ENCODE measurements around the gene ARHGAP32. TPM values are rescaled to one million over a fixed set of nuclear protein-coding genes. Genes with fewer than 3 reads are reported as not detected.

ARHGAP32 gene
- polyA plus RNA-seq, 1 of the 3 experiments (the other 2 are of a cell fraction): 4.8 TPM

DNA sequence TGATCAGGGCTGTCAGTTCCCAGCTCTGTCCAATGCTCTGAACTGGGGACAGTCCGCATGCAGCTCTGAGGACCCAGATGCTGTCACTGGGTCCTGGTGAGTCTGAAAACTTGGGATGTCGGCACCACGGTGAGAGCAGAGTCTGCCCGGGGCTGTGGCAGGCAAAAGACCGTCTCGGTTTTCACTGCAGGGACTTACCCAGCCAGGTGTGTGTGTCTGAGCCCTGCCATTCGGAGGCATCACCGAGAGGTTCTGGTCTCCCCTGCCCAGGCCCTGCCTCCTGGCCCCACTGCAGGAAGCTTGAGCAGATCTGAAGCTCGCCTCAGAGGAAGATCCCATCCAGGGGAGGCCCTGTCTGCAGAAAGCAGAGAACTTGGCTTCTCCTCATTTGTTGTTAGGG, 254.6 kb downstream of the ARHGAP32 start:
- no peak overlapping the region for H3K27ac ChIP-seq (ENCODE audit: low read depth in 2 of 2, low read length in 1 of 2)
- CTCF ChIA-PET: interaction anchor here (12.3 to 34.0 kb wide), 2 partner anchors 19 to 48 kb away, joined by 113 to 872 read pairs; partner anchors contain the start of gene KCNJ5

DNA sequence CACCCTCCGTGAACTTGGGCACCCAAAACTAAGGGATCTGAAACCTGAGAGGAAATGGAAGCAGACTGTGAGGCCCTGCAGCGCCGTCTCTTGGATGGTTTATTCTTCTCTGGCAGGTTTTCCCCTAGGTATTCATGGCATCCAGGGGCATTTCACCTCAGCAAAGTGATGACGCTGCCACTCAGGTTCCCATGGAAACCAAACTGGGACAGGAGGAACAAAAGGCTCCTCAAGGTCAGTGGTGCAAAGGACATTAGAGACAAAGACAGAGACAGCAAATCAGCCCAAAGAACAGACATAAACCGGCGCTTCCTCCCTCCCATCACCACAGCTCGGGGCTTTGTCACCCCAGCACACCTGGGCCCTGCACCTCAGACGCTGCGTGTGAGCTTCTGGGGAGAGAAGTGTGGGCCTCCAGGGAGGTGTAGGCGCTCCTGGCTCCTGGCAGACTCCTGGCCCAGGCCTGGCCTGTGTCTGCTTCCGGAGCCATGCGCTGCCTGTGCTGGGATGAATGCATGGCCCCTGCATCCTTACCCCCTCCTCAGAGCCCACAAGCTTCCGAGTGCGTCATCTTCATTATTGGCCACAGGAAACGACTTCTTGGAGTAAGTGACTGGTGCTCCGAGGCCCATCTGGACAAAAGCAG, 255.4 kb downstream of the ARHGAP32 start:
- ChIA-PET POLR2A (no interaction called here), CTCF (interaction anchor here (0.7 to 34.0 kb wide), 3 partner anchors 11 to 47 kb away, joined by 3 to 872 read pairs (median 36); partner anchors contain the start of gene KCNJ5)
- Histone ChIP-seq H3K27ac (ENCODE audit: low read depth in 2 of 2, low read length in 1 of 2) (no peak overlapping the region), H3K4me1 (ENCODE audit: control insufficient read depth in 1 of 2, insufficient read depth in 2 of 2, low read depth in 1 of 2, low read length in 1 of 2) (peaks cover 0 to 9% of the 10 kb centered on the region in 2 experiments; a peak in 1 of 4 replicates), H3K36me3 (replicated peaks in 1 of 2; ENCODE audit: control insufficient read depth in 1 of 2, insufficient read depth in 2 of 2, low read length in 1 of 2) (no peaks in the 10 kb centered on the region), H3K9me3 (no peaks in the 10 kb centered on the region), H3K79me2 (ENCODE audit: insufficient read depth) (no peaks in the 10 kb centered on the region), H3K9ac (no peak overlapping the region), H3F3A (replicated peaks; ENCODE audit: insufficient read depth) (no peaks in the 10 kb centered on the region), H3K4me2 (no peak overlapping the region), H4K20me1 (ENCODE audit: insufficient read depth) (no peaks in the 10 kb centered on the region), H2AFZ (ENCODE audit: low read depth) (no peak overlapping the region), H3K4me3 (ENCODE audit: low read depth in 2 of 2, low read length in 1 of 2) (no peak overlapping the region), H3K27me3 (ENCODE audit: insufficient read depth) (no peaks in the 10 kb centered on the region), H3K9me2 (no peaks in the 10 kb centered on the region)
- DNase-seq: no peak
- 77% methylated on average over 11 of the region's 16 CpGs for WGBS (ENCODE audit: low lambda C conversion rate)
- TF ChIP-seq GABPA (IDR thresholded peaks at IDR 0.05; ENCODE audit: low read depth): no peak
- TF ChIP-seq NFIC (IDR thresholded peaks at IDR 0.05; ENCODE audit: borderline replicate concordance): no peak
- no peak for TF ChIP-seq POLR2AphosphoS5 (IDR thresholded peaks at IDR 0.05; ENCODE audit: low read depth, low read length)
- TF ChIP-seq TEAD4 (IDR thresholded peaks at IDR 0.05; ENCODE audit: borderline replicate concordance, insufficient read depth): no peak
- no peak for TF ChIP-seq RFX5 (IDR thresholded peaks at IDR 0.05; ENCODE audit: low read length)
- TF ChIP-seq RXRA (IDR thresholded peaks at IDR 0.05; ENCODE audit: borderline replicate concordance, low read depth): no peak
- no peak for TF ChIP-seq YY1 (IDR thresholded peaks at IDR 0.05; ENCODE audit: low read depth)

More for the DNA sequence above, 254.6 kb downstream of the ARHGAP32 start:
- no peaks in the 10 kb centered on the region for H3K9me3 ChIP-seq
- POLR2A ChIA-PET: no interaction called here
- DNase-seq: no peak
- H3K4me2 ChIP-seq: no peak overlapping the region
- H3K4me3 ChIP-seq (ENCODE audit: low read depth in 2 of 2, low read length in 1 of 2): no peak overlapping the region
- no peaks in the 10 kb centered on the region for H3K9me2 ChIP-seq
- no peaks in the 10 kb centered on the region for H3K79me2 ChIP-seq (ENCODE audit: insufficient read depth)
- TF ChIP-seq MXI1 (IDR thresholded peaks at IDR 0.05; ENCODE audit: low read depth, low read length): no peak
- TF ChIP-seq, protein P1, sequence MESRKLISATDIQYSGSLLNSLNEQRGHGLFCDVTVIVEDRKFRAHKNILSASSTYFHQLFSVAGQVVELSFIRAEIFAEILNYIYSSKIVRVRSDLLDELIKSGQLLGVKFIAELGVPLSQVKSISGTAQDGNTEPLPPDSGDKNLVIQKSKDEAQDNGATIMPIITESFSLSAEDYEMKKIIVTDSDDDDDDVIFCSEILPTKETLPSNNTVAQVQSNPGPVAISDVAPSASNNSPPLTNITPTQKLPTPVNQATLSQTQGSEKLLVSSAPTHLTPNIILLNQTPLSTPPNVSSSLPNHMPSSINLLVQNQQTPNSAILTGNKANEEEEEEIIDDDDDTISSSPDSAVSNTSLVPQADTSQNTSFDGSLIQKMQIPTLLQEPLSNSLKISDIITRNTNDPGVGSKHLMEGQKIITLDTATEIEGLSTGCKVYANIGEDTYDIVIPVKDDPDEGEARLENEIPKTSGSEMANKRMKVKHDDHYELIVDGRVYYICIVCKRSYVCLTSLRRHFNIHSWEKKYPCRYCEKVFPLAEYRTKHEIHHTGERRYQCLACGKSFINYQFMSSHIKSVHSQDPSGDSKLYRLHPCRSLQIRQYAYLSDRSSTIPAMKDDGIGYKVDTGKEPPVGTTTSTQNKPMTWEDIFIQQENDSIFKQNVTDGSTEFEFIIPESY (IDR thresholded peaks at IDR 0.05; ENCODE audit: borderline replicate concordance, low read depth): no peak
- TF ChIP-seq CHD2 (IDR thresholded peaks at IDR 0.05; ENCODE audit: low read length, partially characterized antibody): no peak
- TF ChIP-seq EZH2phosphoT487 (IDR thresholded peaks at IDR 0.05; ENCODE audit: borderline replicate concordance, low read depth): no peak
- TF ChIP-seq FOSL2 (IDR thresholded peaks at IDR 0.05; ENCODE audit: borderline replicate concordance, low read depth): no peak
- no peak for TF ChIP-seq RCOR1 (IDR thresholded peaks at IDR 0.05; ENCODE audit: low read length)
- TF ChIP-seq TAF1 (IDR thresholded peaks at IDR 0.05; ENCODE audit: borderline replicate concordance, low read depth, low read length): no peak
- TF ChIP-seq JUND (IDR thresholded peaks at IDR 0.05): no peak
- no peak for TF ChIP-seq RAD21 (IDR thresholded peaks at IDR 0.05; ENCODE audit: low read length)
- TF ChIP-seq EP300 (IDR thresholded peaks at IDR 0.05; ENCODE audit: borderline replicate concordance in 1 of 2, low read depth in 1 of 2, low read length in 1 of 2): no peak
- no peak for TF ChIP-seq POLR2AphosphoS5 (IDR thresholded peaks at IDR 0.05; ENCODE audit: low read depth, low read length)
- no peak for TF ChIP-seq RXRA (IDR thresholded peaks at IDR 0.05; ENCODE audit: borderline replicate concordance, low read depth)
- TF ChIP-seq, protein P2, sequence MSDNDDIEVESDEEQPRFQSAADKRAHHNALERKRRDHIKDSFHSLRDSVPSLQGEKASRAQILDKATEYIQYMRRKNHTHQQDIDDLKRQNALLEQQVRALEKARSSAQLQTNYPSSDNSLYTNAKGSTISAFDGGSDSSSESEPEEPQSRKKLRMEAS (IDR thresholded peaks at IDR 0.05; ENCODE audit: low read depth): no peak
- TF ChIP-seq TCF12 (IDR thresholded peaks at IDR 0.05): no peak
- no peak for TF ChIP-seq SIN3A (IDR thresholded peaks at IDR 0.05; ENCODE audit: borderline replicate concordance, low read depth, low read length)
- no peak for TF ChIP-seq NRF1 (IDR thresholded peaks at IDR 0.05; ENCODE audit: low read depth, low read length)
- H3K9ac ChIP-seq: no peak overlapping the region
- H2AFZ ChIP-seq (ENCODE audit: low read depth): no peak overlapping the region
- H3K4me1 ChIP-seq (ENCODE audit: control insufficient read depth in 1 of 2, insufficient read depth in 2 of 2, low read depth in 1 of 2, low read length in 1 of 2): peaks cover 0 to 9% of the 10 kb centered on the region in 2 experiments; a peak in 1 of 4 replicates
- H3F3A ChIP-seq (replicated peaks; ENCODE audit: insufficient read depth): no peaks in the 10 kb centered on the region
- no peaks in the 10 kb centered on the region for H3K27me3 ChIP-seq (ENCODE audit: insufficient read depth)
- H3K36me3 ChIP-seq (replicated peaks in 1 of 2; ENCODE audit: control insufficient read depth in 1 of 2, insufficient read depth in 2 of 2, low read length in 1 of 2): no peaks in the 10 kb centered on the region
- 88% methylated on average over 3 of the region's 9 CpGs for WGBS (ENCODE audit: low lambda C conversion rate)
- no peaks in the 10 kb centered on the region for H4K20me1 ChIP-seq (ENCODE audit: insufficient read depth)
